Mesenchymal stem cell (in vitro differentiated cells and primary cell): ENCODE data around the gene MAP7.
"Not testable (repeated sequence)": the region's sequence is repeated elsewhere in the genome, so short reads cannot be mapped to it uniquely, and the experiment has no call there.

Experiments
- DNase-seq: peaks from one replicate; pipeline ENCODE4 v3.0.0-alpha.2; 2013
- H2AFZ ChIP-seq: one replicate; pipeline ENCODE4 v1.6.1; 2013; ENCODE audit warnings: low read depth, mild to moderate bottlenecking, control low read depth, inconsistent platforms, low read length, moderate library complexity
- H2AK5ac ChIP-seq: 2 replicates; pipeline ENCODE4 v1.6.1; 2013; ENCODE audit warnings: low read length, moderate library complexity, mild to moderate bottlenecking, inconsistent platforms; ENCODE audit not compliant: severe bottlenecking
- H2BK120ac ChIP-seq: one replicate; pipeline ENCODE4 v1.6.1; 2013; ENCODE audit warnings: low read depth, mild to moderate bottlenecking, inconsistent platforms, low read length, moderate library complexity
- H2BK12ac ChIP-seq, 2 experiments: one replicate each; pipeline ENCODE4 v1.6.1; 2013; ENCODE audit warnings: inconsistent platforms in 2 of 2, low read length in 2 of 2, mild to moderate bottlenecking in 2 of 2, moderate library complexity in 2 of 2, control low read depth in 1 of 2
- H2BK15ac ChIP-seq: one replicate; pipeline ENCODE4 v1.6.1; 2013; ENCODE audit warnings: mild to moderate bottlenecking, low read depth, inconsistent platforms; ENCODE audit not compliant: poor library complexity, severe bottlenecking
- H2BK5ac ChIP-seq: 2 replicates; pipeline ENCODE4 v1.6.1; 2013; ENCODE audit warnings: low read depth, mild to moderate bottlenecking, low read length, control low read depth, inconsistent platforms; ENCODE audit not compliant: poor library complexity, severe bottlenecking
- H3K14ac ChIP-seq, 2 experiments: one replicate each; pipeline ENCODE4 v1.6.1; 2013; ENCODE audit warnings: inconsistent platforms in 2 of 2, low read length in 2 of 2, control low read depth in 1 of 2, mild to moderate bottlenecking in 1 of 2, moderate library complexity in 1 of 2
- H3K18ac ChIP-seq, 2 experiments: one replicate each; pipeline ENCODE4 v1.6.1; 2013; ENCODE audit warnings: inconsistent platforms in 2 of 2, low read length in 2 of 2, control low read depth in 1 of 2, low read depth in 1 of 2, mild to moderate bottlenecking in 1 of 2
- H3K23ac ChIP-seq, 2 experiments: one replicate each; pipeline ENCODE4 v1.6.1; 2013; ENCODE audit warnings: inconsistent platforms in 2 of 2, low read length in 2 of 2, mild to moderate bottlenecking in 2 of 2, moderate library complexity in 2 of 2, control low read depth in 1 of 2
- H3K27ac ChIP-seq: 2 replicates; pipeline ENCODE4 v1.5.1; 2013; ENCODE audit warnings: mild to moderate bottlenecking, moderate library complexity, low read length, control low read depth, inconsistent platforms; ENCODE audit not compliant: poor library complexity, severe bottlenecking
- H3K27me3 ChIP-seq, 2 experiments: 2 replicates each; pipeline versions ENCODE4 v1.6.1 to v1.7.0; 2013; ENCODE audit warnings: low read length in 2 of 2, mild to moderate bottlenecking in 2 of 2, moderate library complexity in 2 of 2, control low read depth in 1 of 2, inconsistent platforms in 1 of 2; ENCODE audit not compliant: control insufficient read depth in 1 of 2, insufficient read depth in 1 of 2
- H3K36me3 ChIP-seq, 2 experiments: 2 replicates each; pipeline versions ENCODE4 v1.6.1 to v1.7.0; 2013; ENCODE audit warnings: low read length in 2 of 2, control low read depth in 1 of 2, inconsistent platforms in 1 of 2, low read depth in 1 of 2, mild to moderate bottlenecking in 1 of 2; ENCODE audit not compliant: insufficient read depth in 2 of 2, control insufficient read depth in 1 of 2
- H3K4ac ChIP-seq, 2 experiments: one replicate each; pipeline ENCODE4 v1.6.1; 2013; ENCODE audit warnings: inconsistent platforms in 2 of 2, low read length in 2 of 2, mild to moderate bottlenecking in 2 of 2, moderate library complexity in 2 of 2, control low read depth in 1 of 2, low read depth in 1 of 2
- H3K4me1 ChIP-seq: 2 replicates; pipeline ENCODE4 v1.6.1; 2013; ENCODE audit warnings: low read depth, low read length, control low read depth; ENCODE audit not compliant: control insufficient read depth, insufficient read depth
- H3K4me2 ChIP-seq: 2 replicates; pipeline ENCODE4 v1.6.1; 2013; ENCODE audit warnings: low read length, mild to moderate bottlenecking, inconsistent platforms; ENCODE audit not compliant: poor library complexity, severe bottlenecking
- H3K4me3 ChIP-seq, 2 experiments: 2 replicates each; pipeline versions ENCODE4 v1.5.1 to v1.7.0; 2013; ENCODE audit warnings: low read length in 2 of 2, mild to moderate bottlenecking in 2 of 2, control low read depth in 1 of 2, low read depth in 1 of 2; ENCODE audit not compliant: insufficient read depth in 1 of 2
- H3K79me1 ChIP-seq: replicated peaks from 2 replicates; pipeline ENCODE4 v1.6.1; 2013; ENCODE audit warnings: mild to moderate bottlenecking, control low read depth, low read length, inconsistent platforms; ENCODE audit not compliant: poor library complexity, severe bottlenecking
- H3K9ac ChIP-seq: 2 replicates; pipeline ENCODE4 v1.7.0; 2013; ENCODE audit warnings: mild to moderate bottlenecking, low read length, moderate library complexity
- H3K9me3 ChIP-seq: 2 replicates; pipeline ENCODE4 v1.7.0; 2013; ENCODE audit warnings: mild to moderate bottlenecking, low read length; ENCODE audit not compliant: control insufficient read depth
- H4K8ac ChIP-seq: one replicate; pipeline ENCODE4 v1.6.1; 2013; ENCODE audit warnings: inconsistent platforms, mild to moderate bottlenecking, low read length, moderate library complexity
- H4K91ac ChIP-seq: one replicate; pipeline ENCODE4 v1.6.1; 2013; ENCODE audit warnings: mild to moderate bottlenecking, low read length, inconsistent platforms
- WGBS: methylation state at CpG from one replicate; pipeline ENCODE4 v1.1.7; 2013; ENCODE audit warnings: mixed read lengths; 5-methylcytosine and 5-hydroxymethylcytosine counted together

MAP7 gene

GRCh38 chr6:136593748-136594490, 43.7 kb upstream of the MAP7 start:
- Histone ChIP-seq H3K23ac (no peak overlapping the region), H3K4ac (peak overlapping the region in 1 of 2 experiments; percentile 10), H2BK120ac (peak overlapping the region; percentile 59), H3K27me3 (no peaks in the 10 kb centered on the region), H3K14ac (no peak overlapping the region), H4K8ac (peak overlapping the region; percentile 52), H2AK5ac (no peak overlapping the region), H3K36me3 (peaks cover 3 to 9% of the 10 kb centered on the region in 2 experiments), H3K79me1 (peaks cover 9% of the 10 kb centered on the region), H2BK12ac (peak overlapping the region in 1 of 2 experiments; percentile 57), H3K4me3 (no peak overlapping the region), H2BK5ac (peak overlapping the region; percentile 54), H4K91ac (no peak overlapping the region), H3K9me3 (no peaks in the 10 kb centered on the region), H2AFZ (no peak overlapping the region), H3K4me1 (peaks cover 2% of the 10 kb centered on the region), H3K4me2 (no peak overlapping the region), H2BK15ac (no peak overlapping the region), H3K9ac (peak overlapping the region; percentile 77), H3K27ac (peak overlapping the region; percentile 92), H3K18ac (peak overlapping the region; percentile 55 to 82)
- peak; percentile 100 for DNase-seq
- 10% methylated on average over 6 of the region's 6 CpGs for WGBS

DNA sequence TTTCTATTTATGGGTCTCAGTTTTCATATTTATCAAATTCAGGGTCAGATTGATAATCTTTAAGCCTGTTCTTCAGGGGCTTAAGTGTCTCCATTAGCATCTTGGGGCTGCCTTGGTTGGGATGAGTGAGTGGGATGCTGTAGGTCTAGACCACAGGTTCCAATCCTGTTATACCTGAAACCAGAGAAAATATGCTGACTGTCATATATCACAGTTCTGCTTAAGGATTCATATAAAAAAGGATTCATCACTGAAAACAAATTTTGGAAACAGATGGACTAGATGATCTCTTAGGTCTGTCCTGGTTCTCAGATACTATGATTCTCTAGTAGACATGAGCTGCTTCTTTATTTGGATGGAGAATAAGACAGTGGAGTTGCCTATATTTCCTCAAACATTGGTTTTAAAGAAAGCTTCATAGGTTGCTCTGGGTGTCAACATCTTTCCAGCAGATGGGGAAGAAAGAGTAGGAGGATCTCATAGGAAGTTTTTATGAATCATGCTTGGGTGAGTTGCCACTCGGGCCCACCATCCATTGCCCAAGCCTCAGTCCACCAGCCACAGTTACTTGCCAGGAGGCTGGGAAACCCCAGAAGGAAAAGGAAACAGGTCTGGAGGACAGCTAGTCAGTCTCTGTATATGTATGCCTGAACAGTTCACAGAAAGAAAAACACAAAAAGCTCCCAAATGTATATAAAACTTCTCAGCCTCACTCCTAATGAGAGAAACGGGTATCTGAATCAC, 42.9 kb upstream of the MAP7 start:
- Histone ChIP-seq H3K4me2 (no peak overlapping the region), H3K4ac (peak overlapping the region; percentile 60 to 89), H3K4me1 (peaks cover 2% of the 10 kb centered on the region), H2BK120ac (peak overlapping the region; percentile 90), H2BK15ac (peak overlapping the region; percentile 88), H3K18ac (peak overlapping the region in 1 of 2 experiments; percentile 86), H2AK5ac (peak overlapping the region; percentile 95), H2AFZ (no peak overlapping the region), H3K23ac (no peak overlapping the region), H3K4me3 (no peak overlapping the region), H3K27ac (peak overlapping the region; percentile 91), H3K79me1 (peaks cover 9% of the 10 kb centered on the region), H2BK12ac (peak overlapping the region in 1 of 2 experiments; percentile 73), H3K9ac (peak overlapping the region; percentile 77), H3K36me3 (peaks cover 3 to 9% of the 10 kb centered on the region in 2 experiments), H4K91ac (peak overlapping the region; percentile 70), H2BK5ac (peak overlapping the region; percentile 74), H3K27me3 (no peaks in the 10 kb centered on the region), H3K9me3 (no peaks in the 10 kb centered on the region), H4K8ac (peak overlapping the region; percentile 74), H3K14ac (no peak overlapping the region)
- WGBS, result no CpG with 5 or more reads among the region's 2 CpGs
- DNase-seq, result peak; percentile 88

GRCh38 chr6:136591617-136592016, 41.4 kb upstream of the MAP7 start:
- no peaks in the 10 kb centered on the region for H3K9me3 ChIP-seq
- H2BK5ac ChIP-seq, result no peak overlapping the region
- no peak overlapping the region for H2BK15ac ChIP-seq
- H3K4me1 ChIP-seq, result peaks cover 2% of the 10 kb centered on the region
- H3K27ac ChIP-seq, result no peak overlapping the region
- 85% methylated on average over 1 of the region's 1 CpG for WGBS
- no peak overlapping the region for H3K23ac ChIP-seq
- H3K4me3 ChIP-seq, result no peak overlapping the region
- H3K18ac ChIP-seq, result no peak overlapping the region
- H4K91ac ChIP-seq, result no peak overlapping the region
- DNase-seq, result no peak
- H3K14ac ChIP-seq, result no peak overlapping the region
- no peak overlapping the region for H2BK12ac ChIP-seq
- peaks cover 3 to 9% of the 10 kb centered on the region in 2 experiments for H3K36me3 ChIP-seq
- H4K8ac ChIP-seq, result no peak overlapping the region
- H3K4ac ChIP-seq, result no peak overlapping the region
- H2AFZ ChIP-seq, result no peak overlapping the region
- H3K27me3 ChIP-seq, result no peaks in the 10 kb centered on the region
- no peak overlapping the region for H3K9ac ChIP-seq
- no peak overlapping the region for H2AK5ac ChIP-seq
- peaks cover 3% of the 10 kb centered on the region for H3K79me1 ChIP-seq
- no peak overlapping the region for H2BK120ac ChIP-seq
- no peak overlapping the region for H3K4me2 ChIP-seq

- not testable (repeated sequence) for H3K9ac ChIP-seq, H2BK12ac ChIP-seq, H3K4me3 ChIP-seq, H2BK5ac ChIP-seq, H3K79me1 ChIP-seq, H2BK120ac ChIP-seq, H2BK15ac ChIP-seq, H3K36me3 ChIP-seq, H3K4me2 ChIP-seq, H3K27me3 ChIP-seq, H3K4ac ChIP-seq, H3K27ac ChIP-seq, H3K23ac ChIP-seq, H3K14ac ChIP-seq, H3K18ac ChIP-seq, H3K9me3 ChIP-seq, H2AFZ ChIP-seq, H4K8ac ChIP-seq, H4K91ac ChIP-seq, DNase-seq, H2AK5ac ChIP-seq, H3K4me1 ChIP-seq
- 100% methylated on average over 2 of the region's 2 CpGs for WGBS
These were observed 40.6 kb upstream of the MAP7 start for GRCh38 chr6:136590846-136591245.
